HepG2 (cell line): ENCODE measurements around the gene COL13A1. TPM values are rescaled to one million over a fixed set of nuclear protein-coding genes. Genes with fewer than 3 reads are reported as not detected.

ENCODE experiments used
- ATAC-seq: fragments of 200-7000 bp; cut with Tn5 transposase; 3 replicates; pipeline ENCODE4 v1.9.1; 2020; ENCODE audit warnings: mild to moderate bottlenecking, moderate library complexity
- BruUV-seq: library from RNA; stranded (reverse); fragments of 400-500 nt; replicated peaks from 2 replicates; lab custom pipeline; 2021; lab: Mats Ljungman, UMichigan
- CTCF ChIA-PET: fragments of 300-600 bp; formaldehyde crosslinking; extraction: SDS; loops from one replicate; lab custom pipeline; 2021; ENCODE audit warnings: low total read pairs, inconsistent platforms, low intra/inter-chr PET ratio; lab: Yijun Ruan, JAX
- POLR2A ChIA-PET: fragments of 350-600 bp; sonication (Branson Sonifier 250); formaldehyde crosslinking; loops from one replicate; lab custom pipeline; 2020; ENCODE audit warnings: antibody characterized with exemption, inconsistent platforms; lab: Yijun Ruan, JAX
- DNase-seq: peaks from one replicate; pipeline ENCODE4 v3.0.0-alpha.2; 2015; ENCODE audit warnings: low spot score
- FAIRE-seq: peaks from 3 replicates; lab custom pipeline; 2011; peaks lifted over from hg19 to GRCh38; lab: Jason Lieb, UNC
- H2AFZ ChIP-seq: one replicate; pipeline ENCODE4 v1.6.1; 2011; ENCODE audit warnings: low read length, inconsistent platforms
- H3K27ac ChIP-seq: fragments of 300-600 bp; 3 replicates; pipeline ENCODE4 v1.8.0; 2011; ENCODE audit warnings: mixed run types, mild to moderate bottlenecking, mixed read lengths, low read length, inconsistent platforms; ENCODE audit not compliant: insufficient read depth; ENCODE audit errors: extremely low read length
- H3K27me3 ChIP-seq, 2 experiments: fragments of 200-600 bp in 1 of 2; 2 replicates in 1 of 2; 3 replicates in 1 of 2; pipeline versions ENCODE4 v1.6.0 to v1.8.0; 2011; ENCODE audit warnings: low read length in 2 of 2, mild to moderate bottlenecking in 2 of 2, moderate library complexity in 2 of 2, inconsistent platforms in 1 of 2; ENCODE audit not compliant: insufficient read depth in 2 of 2, control insufficient read depth in 1 of 2
- H3K36me3 ChIP-seq, 2 experiments: fragments of 200-600 bp in 1 of 2; replicated peaks in 1 of 2; 2 replicates in 1 of 2; 3 replicates in 1 of 2; pipeline versions ENCODE4 v1.5.1 to v1.8.0; 2011; ENCODE audit warnings: low read length in 2 of 2, inconsistent platforms in 1 of 2; ENCODE audit not compliant: insufficient read depth in 2 of 2, control insufficient read depth in 1 of 2
- H3K4me1 ChIP-seq: 2 replicates; pipeline ENCODE4 v1.5.1; 2012; ENCODE audit warnings: low read length, inconsistent platforms; ENCODE audit not compliant: insufficient read depth
- H3K4me2 ChIP-seq: 2 replicates; pipeline ENCODE4 v1.6.0; 2011; ENCODE audit warnings: low read depth, low read length, inconsistent platforms
- H3K4me3 ChIP-seq, 3 experiments: fragments of 200-600 bp in 1 of 3; sonication (generic), shearing (Covaris generic) in 1 of 3; replicated peaks in 1 of 3; 2 replicates each; pipeline ENCODE4 v1.5.1; 2011 to 2016; ENCODE audit warnings: low read length in 3 of 3, inconsistent platforms in 2 of 3, low read depth in 2 of 3, mild to moderate bottlenecking in 2 of 3, control low read depth in 1 of 3, mixed read lengths in 1 of 3; ENCODE audit not compliant: insufficient read depth in 1 of 3
- H3K79me2 ChIP-seq: one replicate; pipeline ENCODE4 v1.6.1; 2011; ENCODE audit warnings: low read length, inconsistent platforms; ENCODE audit not compliant: insufficient read depth
- H3K9ac ChIP-seq: 2 replicates; pipeline ENCODE4 v1.6.0; 2011; ENCODE audit warnings: mild to moderate bottlenecking, low read depth, low read length, inconsistent platforms; ENCODE audit not compliant: insufficient read depth
- H3K9me3 ChIP-seq: 2 replicates; pipeline ENCODE4 v1.5.1; 2012; ENCODE audit warnings: mild to moderate bottlenecking, low read length
- H4K20me1 ChIP-seq: 2 replicates; pipeline ENCODE4 v1.6.0; 2011; ENCODE audit warnings: inconsistent platforms, mild to moderate bottlenecking, low read length, moderate library complexity; ENCODE audit not compliant: insufficient read depth
- CBX5 ChIP-seq: sonication (generic); formaldehyde crosslinking; IDR thresholded peaks from 2 replicates; pipeline ENCODE4 v1.4.0; 2020; ENCODE audit warnings: missing genetic modification reagents, borderline replicate concordance
- DNMT1 ChIP-seq: sonication (generic); formaldehyde crosslinking; IDR thresholded peaks from 2 replicates; pipeline ENCODE4 v1.5.1; 2020; ENCODE audit warnings: mild to moderate bottlenecking, missing genetic modification reagents
- HDAC1 ChIP-seq: sonication (generic); formaldehyde crosslinking; IDR thresholded peaks from 2 replicates; pipeline ENCODE4 v1.5.1; 2020; ENCODE audit warnings: mild to moderate bottlenecking, missing genetic modification reagents
- JUND ChIP-seq: sonication (generic); formaldehyde crosslinking; IDR thresholded peaks from 2 replicates; pipeline ENCODE4 v1.8.0; 2022; ENCODE audit warnings: mild to moderate bottlenecking, missing genetic modification reagents
- MATR3 ChIP-seq: sonication (generic); formaldehyde crosslinking; IDR thresholded peaks from 2 replicates; pipeline ENCODE4 v1.4.0; 2020; ENCODE audit warnings: missing genetic modification reagents
- RCOR2 ChIP-seq: IDR thresholded peaks from 2 replicates; pipeline ENCODE4 v1.6.1; 2016; ENCODE audit warnings: missing biosample characterization, missing genetic modification reagents
- SRY ChIP-seq: sonication (generic); formaldehyde crosslinking; IDR thresholded peaks from 2 replicates; pipeline ENCODE4 v1.8.0; 2022; ENCODE audit warnings: mild to moderate bottlenecking, missing genetic modification reagents
- TAF15 ChIP-seq: fragments of 200-400 bp; formaldehyde crosslinking; IDR thresholded peaks from one replicate; pipeline ENCODE4 v1.6.1; 2018; ENCODE audit warnings: mild to moderate bottlenecking, low read depth, low read length; ENCODE audit not compliant: poor library complexity, severe bottlenecking
- TFDP1 ChIP-seq: IDR thresholded peaks from 2 replicates; pipeline ENCODE4 v1.6.1; 2016; ENCODE audit warnings: missing compliant biosample characterization, missing genetic modification reagents, borderline replicate concordance
- THAP11 ChIP-seq: IDR thresholded peaks from 2 replicates; pipeline ENCODE4 v1.6.1; 2016; ENCODE audit warnings: missing biosample characterization, missing genetic modification reagents
- ZNF292 ChIP-seq: sonication (generic); formaldehyde crosslinking; IDR thresholded peaks from 2 replicates; pipeline ENCODE4 v1.8.1; 2022; ENCODE audit warnings: mild to moderate bottlenecking, low read depth, missing genetic modification reagents, borderline replicate concordance
- ZNF343 ChIP-seq: sonication (generic); formaldehyde crosslinking; IDR thresholded peaks from 2 replicates; pipeline ENCODE4 v1.4.0; 2020; ENCODE audit warnings: mild to moderate bottlenecking, missing genetic modification reagents
- ZNF577 ChIP-seq: sonication (generic); formaldehyde crosslinking; IDR thresholded peaks from 2 replicates; pipeline ENCODE4 v1.4.0; 2020; ENCODE audit warnings: mild to moderate bottlenecking, low read depth, missing genetic modification reagents, borderline replicate concordance
- WGBS: methylation state at CpG from one replicate; pipeline ENCODE4 v1.1.6; 2017; ENCODE audit warnings: low lambda C conversion rate; 5-methylcytosine and 5-hydroxymethylcytosine counted together
- in situ Hi-C: cut with HindIII; loops from 2 replicates; pipeline ENCODE4 v1.10.0; 2017; ENCODE audit warnings: low pct_unique_long_range_greater_than_20kb; ENCODE audit not compliant: extremely low pct_ligation_motif_present
- intact Hi-C: fragments of 100-400 bp; cut with micrococcal nuclease; formaldehyde crosslinking; loops from one replicate; pipeline ENCODE4 v1.10.0; 2022; ENCODE audit not compliant: unreplicated experiment
- polyA plus RNA-seq, 8 experiments: library from polyadenylated mRNA; depleted of rRNA in 3 of 8; stranded (reverse) in 7 of 8; unstranded in 1 of 8; fragments of >200 nt; fragmentation: Illumina TruSeq in 4 of 8; extraction: Trizol in 4 of 8; gene quantifications; 2 replicates each; pipeline versions ENCODE4 v1.2.1 to v1.2.3, GENCODE V29; 2011 to 2016; ENCODE audit warnings: low read depth in 4 of 8, missing spikeins in 1 of 8, mixed read lengths in 1 of 8; ENCODE audit not compliant: insufficient read depth in 1 of 8
- total RNA-seq, 5 experiments: library from RNA; depleted of rRNA; stranded (reverse); fragments of >200 nt; fragmentation: Illumina TruSeq; extraction: Trizol; gene quantifications; 2 replicates each; pipeline ENCODE4 v1.2.3, GENCODE V29; 2016; ENCODE audit warnings: low read depth in 1 of 5
- TF ChIP-seq, protein P1 (sequence below): sonication (generic); formaldehyde crosslinking; conservative IDR thresholded peaks from 2 replicates; pipeline ENCODE4 v1.8.0; 2022; ENCODE audit warnings: missing genetic modification reagents
- TF ChIP-seq, protein P2 (sequence below): sonication (generic); formaldehyde crosslinking; IDR thresholded peaks from 2 replicates; pipeline ENCODE4 v1.5.0; 2020; ENCODE audit warnings: missing genetic modification reagents

Gene COL13A1
- total and polyA plus RNA-seq, 2 of the 13 experiments (the other 11 are each of a cell fraction or from before 2014, with no cell fraction given) = 0.07 TPM; not detected in 1

- TF ChIP-seq ZNF577 (CRISPR knock-in tag) (no peak), CBX5 (no peak), DNMT1 (CRISPR knock-in tag) (no peak), SRY (CRISPR knock-in tag) (no peak), ZNF292 (no peak), JUND (CRISPR knock-in tag) (no peak), RCOR2 (CRISPR knock-in tag) (no peak), THAP11 (CRISPR knock-in tag) (no peak), HDAC1 (CRISPR knock-in tag) (no peak), TFDP1 (CRISPR knock-in tag) (no peak), TAF15 (no peak), ZNF343 (CRISPR knock-in tag) (no peak), MATR3 (CRISPR knock-in tag) (no peak)
- TF ChIP-seq, protein P1, sequence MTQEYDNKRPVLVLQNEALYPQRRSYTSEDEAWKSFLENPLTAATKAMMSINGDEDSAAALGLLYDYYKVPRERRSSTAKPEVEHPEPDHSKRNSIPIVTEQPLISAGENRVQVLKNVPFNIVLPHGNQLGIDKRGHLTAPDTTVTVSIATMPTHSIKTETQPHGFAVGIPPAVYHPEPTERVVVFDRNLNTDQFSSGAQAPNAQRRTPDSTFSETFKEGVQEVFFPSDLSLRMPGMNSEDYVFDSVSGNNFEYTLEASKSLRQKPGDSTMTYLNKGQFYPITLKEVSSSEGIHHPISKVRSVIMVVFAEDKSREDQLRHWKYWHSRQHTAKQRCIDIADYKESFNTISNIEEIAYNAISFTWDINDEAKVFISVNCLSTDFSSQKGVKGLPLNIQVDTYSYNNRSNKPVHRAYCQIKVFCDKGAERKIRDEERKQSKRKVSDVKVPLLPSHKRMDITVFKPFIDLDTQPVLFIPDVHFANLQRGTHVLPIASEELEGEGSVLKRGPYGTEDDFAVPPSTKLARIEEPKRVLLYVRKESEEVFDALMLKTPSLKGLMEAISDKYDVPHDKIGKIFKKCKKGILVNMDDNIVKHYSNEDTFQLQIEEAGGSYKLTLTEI (CRISPR knock-in tag) = no peak
- TF ChIP-seq, protein P2, sequence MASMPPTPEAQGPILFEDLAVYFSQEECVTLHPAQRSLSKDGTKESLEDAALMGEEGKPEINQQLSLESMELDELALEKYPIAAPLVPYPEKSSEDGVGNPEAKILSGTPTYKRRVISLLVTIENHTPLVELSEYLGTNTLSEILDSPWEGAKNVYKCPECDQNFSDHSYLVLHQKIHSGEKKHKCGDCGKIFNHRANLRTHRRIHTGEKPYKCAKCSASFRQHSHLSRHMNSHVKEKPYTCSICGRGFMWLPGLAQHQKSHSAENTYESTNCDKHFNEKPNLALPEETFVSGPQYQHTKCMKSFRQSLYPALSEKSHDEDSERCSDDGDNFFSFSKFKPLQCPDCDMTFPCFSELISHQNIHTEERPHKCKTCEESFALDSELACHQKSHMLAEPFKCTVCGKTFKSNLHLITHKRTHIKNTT = no peak
- TF ChIP-seq, all 625 proteins: peak for 0
- H3K9ac ChIP-seq = no peak overlapping the region
- H4K20me1 ChIP-seq = no peaks in the 10 kb centered on the region
- WGBS = 8% methylated on average over 6 of the region's 13 CpGs
- H3K4me2 ChIP-seq = no peak overlapping the region
- in situ Hi-C loops = no loop called here
- no peaks in the 10 kb centered on the region for H3K4me1 ChIP-seq
- ATAC-seq = no peak; the same call in 2 of the 3 replicates
- no peaks in the 10 kb centered on the region for H3K79me2 ChIP-seq
- DNase-seq = no peak
- intact Hi-C loops = loop anchor here (1.0 to 10.0 kb wide), 3 partner anchors 12 to 269 kb away; no protein-coding TSS in a partner anchor
- H3K4me3 ChIP-seq = no peak overlapping the region
- H3K9me3 ChIP-seq = no peaks in the 10 kb centered on the region
- CTCF ChIA-PET = interaction anchor here (1.3 to 1.8 kb wide), 2 partner anchors 12 to 218 kb away, joined by 5 to 14 read pairs; no protein-coding TSS in a partner anchor
- no peaks in the 10 kb centered on the region for H3K36me3 ChIP-seq
- no peak overlapping the region for H2AFZ ChIP-seq
- H3K27me3 ChIP-seq = peaks cover 7 to 33% of the 10 kb centered on the region in 2 experiments; a peak in 4 of 5 replicates
- no peak overlapping the region for H3K27ac ChIP-seq
- BruUV-seq = no TSS peak
- POLR2A ChIA-PET = no interaction called here
- no peak for FAIRE-seq
Observed at GRCh38 chr10:69913606-69914382, 112.1 kb downstream of the COL13A1 start.
